Measurements from ENCODE around the gene AGPAT4.

The AGPAT4 gene

GRCh38 chr6:161254126-161254463 lies 19.8 kb downstream of the AGPAT4 start:
- DNase-seq = no peak

- DNase-seq = no peak
Observed at GRCh38 chr6:161251345-161251744, 22.5 kb downstream of the AGPAT4 start.

- DNase-seq = no peak
Observed at GRCh38 chr6:161249327-161249726, 24.5 kb downstream of the AGPAT4 start.

GRCh38 chr6:161246725-161247124 lies 27.1 kb downstream of the AGPAT4 start:
- no peak for DNase-seq

GRCh38 chr6:161245363-161245762 lies 28.5 kb downstream of the AGPAT4 start:
- no peak for DNase-seq

- DNase-seq = no peak
Observed at GRCh38 chr6:161244725-161245124, 29.1 kb downstream of the AGPAT4 start.

- DNase-seq = peak; percentile 28
Observed at GRCh38 chr6:161242779-161243693, 30.8 kb downstream of the AGPAT4 start.

- DNase-seq = no peak
Observed at GRCh38 chr6:161242113-161242512, 31.7 kb downstream of the AGPAT4 start.

- no peak for DNase-seq
Observed at GRCh38 chr6:161239001-161239400, 34.9 kb downstream of the AGPAT4 start.

- no peak for DNase-seq
Observed at GRCh38 chr6:161238500-161238899, 35.4 kb downstream of the AGPAT4 start.

- DNase-seq = peak; percentile 41
Observed at GRCh38 chr6:161238081-161238480, 35.8 kb downstream of the AGPAT4 start.

GRCh38 chr6:161237176-161237575 lies 36.7 kb downstream of the AGPAT4 start:
- peak; percentile 24 for DNase-seq

- no peak for DNase-seq
Observed at GRCh38 chr6:161235776-161236633, 37.9 kb downstream of the AGPAT4 start.

GRCh38 chr6:161233986-161234661 lies 39.7 kb downstream of the AGPAT4 start:
- peak; percentile 96 for DNase-seq

GRCh38 chr6:161232467-161232866 lies 41.4 kb downstream of the AGPAT4 start:
- no peak for DNase-seq

- DNase-seq = no peak
Observed at GRCh38 chr6:161232010-161232409, 41.9 kb downstream of the AGPAT4 start.

- no peak for DNase-seq
Observed at GRCh38 chr6:161230339-161230738, 43.5 kb downstream of the AGPAT4 start.

- peak; percentile 94 for DNase-seq
Observed at GRCh38 chr6:161228921-161229591, 44.8 kb downstream of the AGPAT4 start.

GRCh38 chr6:161228096-161228495 lies 45.8 kb downstream of the AGPAT4 start:
- no peak for DNase-seq

GRCh38 chr6:161227004-161227960 lies 46.6 kb downstream of the AGPAT4 start:
- no peak for DNase-seq

Data from fibroblast of skin of right quadriceps (primary cell).